ENCODE results near the gene PTCD2. TPM values are rescaled to one million over a fixed set of nuclear protein-coding genes. Genes with fewer than 3 reads are reported as not detected.

PTCD2 gene
- total and polyA plus RNA-seq, 2 donors (not counting 1 experiment from before 2014, with no cell fraction given) = 10.3 to 15.9 TPM

DNA sequence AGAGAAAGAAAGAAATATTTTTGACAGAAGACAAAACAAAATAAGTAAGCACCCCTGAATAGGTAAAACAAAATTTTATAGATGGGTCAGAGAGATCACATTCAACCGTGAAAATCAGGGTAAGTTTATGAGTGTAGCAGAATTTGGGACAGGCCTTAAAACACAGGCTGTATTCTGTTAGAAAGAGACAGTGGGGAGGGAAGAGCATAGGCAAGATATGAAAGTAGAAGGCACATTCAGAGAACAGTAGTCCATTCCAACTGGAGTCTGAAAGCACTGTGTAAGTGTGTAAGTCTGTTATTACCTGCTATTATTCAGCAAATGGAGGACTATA lies 38.8 kb upstream of the PTCD2 start:
- Histone ChIP-seq H4K20me1 (ENCODE audit: control insufficient read depth, extremely low read depth, insufficient read depth, low read length) (no peaks in the 10 kb centered on the region), H3K9ac (ENCODE audit: insufficient read depth, low read length) (no peak overlapping the region), H3K36me3 (ENCODE audit: control insufficient read depth, insufficient read depth, low read length) (no peaks in the 10 kb centered on the region), H3K27ac (ENCODE audit: insufficient read depth, low read length) (no peak overlapping the region), H3K79me2 (ENCODE audit: control insufficient read depth, insufficient read depth, low read length) (no peaks in the 10 kb centered on the region), H3K4me2 (ENCODE audit: extremely low read depth, insufficient read depth, low read length) (no peak overlapping the region), H3K27me3 (ENCODE audit: control insufficient read depth, insufficient read depth, low read length) (no peaks in the 10 kb centered on the region), H3K4me3 (replicated peaks in 1 of 4; ENCODE audit: control extremely low read depth in 1 of 4, insufficient read depth in 1 of 4, low read depth in 3 of 4, low read length in 4 of 4) (no peak overlapping the region), H2AFZ (ENCODE audit: low read length) (no peak overlapping the region), H3K4me1 (ENCODE audit: control insufficient read depth, extremely low read depth, insufficient read depth, low read length) (peaks cover 16% of the 10 kb centered on the region), H3K9me3 (ENCODE audit: control insufficient read depth, insufficient read depth, low read depth, low read length) (no peaks in the 10 kb centered on the region)
- no peak for TF ChIP-seq EZH2 (IDR thresholded peaks at IDR 0.05; ENCODE audit: low read length, missing control alignments)
- TF ChIP-seq, protein P1, sequence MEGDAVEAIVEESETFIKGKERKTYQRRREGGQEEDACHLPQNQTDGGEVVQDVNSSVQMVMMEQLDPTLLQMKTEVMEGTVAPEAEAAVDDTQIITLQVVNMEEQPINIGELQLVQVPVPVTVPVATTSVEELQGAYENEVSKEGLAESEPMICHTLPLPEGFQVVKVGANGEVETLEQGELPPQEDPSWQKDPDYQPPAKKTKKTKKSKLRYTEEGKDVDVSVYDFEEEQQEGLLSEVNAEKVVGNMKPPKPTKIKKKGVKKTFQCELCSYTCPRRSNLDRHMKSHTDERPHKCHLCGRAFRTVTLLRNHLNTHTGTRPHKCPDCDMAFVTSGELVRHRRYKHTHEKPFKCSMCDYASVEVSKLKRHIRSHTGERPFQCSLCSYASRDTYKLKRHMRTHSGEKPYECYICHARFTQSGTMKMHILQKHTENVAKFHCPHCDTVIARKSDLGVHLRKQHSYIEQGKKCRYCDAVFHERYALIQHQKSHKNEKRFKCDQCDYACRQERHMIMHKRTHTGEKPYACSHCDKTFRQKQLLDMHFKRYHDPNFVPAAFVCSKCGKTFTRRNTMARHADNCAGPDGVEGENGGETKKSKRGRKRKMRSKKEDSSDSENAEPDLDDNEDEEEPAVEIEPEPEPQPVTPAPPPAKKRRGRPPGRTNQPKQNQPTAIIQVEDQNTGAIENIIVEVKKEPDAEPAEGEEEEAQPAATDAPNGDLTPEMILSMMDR (conservative IDR thresholded peaks at IDR 0.05 in 1 of 2, IDR thresholded peaks at IDR 0.05 in 1 of 2; ENCODE audit: low read depth in 1 of 2, low read length in 2 of 2) = no peak
- no peak for DNase-seq (ENCODE audit: low read depth in 2 of 2)

DNA sequence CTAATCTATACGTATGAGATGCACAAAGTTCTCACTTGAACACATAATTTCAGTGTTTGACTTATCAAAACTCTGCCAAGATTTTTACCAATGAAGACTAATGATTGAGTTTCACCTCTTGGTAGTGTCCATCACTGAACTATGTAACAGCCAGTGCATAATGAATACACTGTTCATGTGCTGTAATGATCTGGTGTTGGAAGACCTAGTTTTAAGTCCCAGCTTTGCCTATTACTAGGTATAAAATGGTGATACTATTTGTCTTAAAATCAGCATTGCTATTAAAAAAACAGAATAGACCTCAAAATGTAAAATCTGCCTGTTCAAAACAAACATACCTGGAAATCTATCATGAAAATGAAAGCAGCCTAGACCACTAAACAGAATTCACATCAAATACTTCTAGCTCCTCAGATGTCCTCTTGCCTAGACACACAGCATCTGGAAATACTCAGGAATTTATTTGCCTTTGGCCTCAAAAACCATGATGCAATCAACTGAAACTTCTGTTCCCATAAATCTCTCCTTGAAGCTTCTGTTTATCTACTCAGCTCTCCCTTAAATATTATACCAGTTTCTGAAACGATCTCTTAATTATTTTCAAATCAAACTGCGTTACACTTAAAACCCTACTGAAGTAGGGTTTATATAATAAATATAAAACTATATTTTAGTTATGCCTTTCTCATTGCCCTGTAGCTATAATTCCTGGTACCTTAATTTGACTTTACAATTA lies 38.2 kb upstream of the PTCD2 start:
- Histone ChIP-seq H4K20me1 (ENCODE audit: control insufficient read depth, extremely low read depth, insufficient read depth, low read length) (no peaks in the 10 kb centered on the region), H3K79me2 (ENCODE audit: control insufficient read depth, insufficient read depth, low read length) (no peaks in the 10 kb centered on the region), H3K4me3 (replicated peaks in 1 of 4; ENCODE audit: control extremely low read depth in 1 of 4, insufficient read depth in 1 of 4, low read depth in 3 of 4, low read length in 4 of 4) (peak overlapping the region in 1 of 4 experiments; percentile 2), H3K27ac (ENCODE audit: insufficient read depth, low read length) (no peak overlapping the region), H3K9me3 (ENCODE audit: control insufficient read depth, insufficient read depth, low read depth, low read length) (no peaks in the 10 kb centered on the region), H2AFZ (ENCODE audit: low read length) (no peak overlapping the region), H3K36me3 (ENCODE audit: control insufficient read depth, insufficient read depth, low read length) (no peaks in the 10 kb centered on the region), H3K4me2 (ENCODE audit: extremely low read depth, insufficient read depth, low read length) (peak overlapping the region; percentile 32), H3K4me1 (ENCODE audit: control insufficient read depth, extremely low read depth, insufficient read depth, low read length) (peaks cover 16% of the 10 kb centered on the region), H3K27me3 (ENCODE audit: control insufficient read depth, insufficient read depth, low read length) (no peaks in the 10 kb centered on the region), H3K9ac (ENCODE audit: insufficient read depth, low read length) (no peak overlapping the region)
- no peak for TF ChIP-seq EZH2 (IDR thresholded peaks at IDR 0.05; ENCODE audit: low read length, missing control alignments)
- TF ChIP-seq, protein P1 (conservative IDR thresholded peaks at IDR 0.05 in 1 of 2, IDR thresholded peaks at IDR 0.05 in 1 of 2; ENCODE audit: low read depth in 1 of 2, low read length in 2 of 2) = no peak
- DNase-seq (ENCODE audit: low read depth in 2 of 2) = peak; percentile 82 to 97

DNA sequence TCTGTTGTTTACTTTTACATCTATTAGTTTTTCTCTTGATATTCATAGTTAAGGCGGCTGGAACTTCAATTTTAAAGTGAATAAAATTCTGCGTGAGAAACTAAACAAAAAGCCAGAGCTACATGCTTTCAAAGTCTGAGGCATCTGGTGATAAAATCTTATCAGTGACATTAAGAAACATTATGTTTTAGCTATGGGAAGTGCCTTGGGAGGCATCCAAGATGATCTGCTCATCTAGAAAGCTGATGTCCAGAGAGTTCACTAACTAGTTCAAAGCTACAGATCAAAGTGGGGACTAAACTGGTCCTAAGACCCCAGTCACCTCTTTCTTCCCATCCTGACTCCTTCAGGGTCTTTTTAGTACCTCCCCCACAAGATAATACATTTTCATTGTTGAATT lies 37.3 kb upstream of the PTCD2 start:
- peak overlapping the region; percentile 35 for H3K4me2 ChIP-seq (ENCODE audit: extremely low read depth, insufficient read depth, low read length)
- H3K4me1 ChIP-seq (ENCODE audit: control insufficient read depth, extremely low read depth, insufficient read depth, low read length) = peaks cover 16% of the 10 kb centered on the region
- H3K27ac ChIP-seq (ENCODE audit: insufficient read depth, low read length) = peak overlapping the region; percentile 16
- H3K9me3 ChIP-seq (ENCODE audit: control insufficient read depth, insufficient read depth, low read depth, low read length) = no peaks in the 10 kb centered on the region
- TF ChIP-seq, protein P1 (conservative IDR thresholded peaks at IDR 0.05 in 1 of 2, IDR thresholded peaks at IDR 0.05 in 1 of 2; ENCODE audit: low read depth in 1 of 2, low read length in 2 of 2) = no peak
- no peak overlapping the region for H2AFZ ChIP-seq (ENCODE audit: low read length)
- DNase-seq (ENCODE audit: low read depth in 2 of 2) = peak; percentile 69 to 76
- H3K79me2 ChIP-seq (ENCODE audit: control insufficient read depth, insufficient read depth, low read length) = no peaks in the 10 kb centered on the region
- no peak overlapping the region for H3K9ac ChIP-seq (ENCODE audit: insufficient read depth, low read length)
- H4K20me1 ChIP-seq (ENCODE audit: control insufficient read depth, extremely low read depth, insufficient read depth, low read length) = no peaks in the 10 kb centered on the region
- no peaks in the 10 kb centered on the region for H3K27me3 ChIP-seq (ENCODE audit: control insufficient read depth, insufficient read depth, low read length)
- no peaks in the 10 kb centered on the region for H3K36me3 ChIP-seq (ENCODE audit: control insufficient read depth, insufficient read depth, low read length)
- no peak overlapping the region for H3K4me3 ChIP-seq (replicated peaks in 1 of 4; ENCODE audit: control extremely low read depth in 1 of 4, insufficient read depth in 1 of 4, low read depth in 3 of 4, low read length in 4 of 4)
